ENCODE results near the gene TCEAL8. TPM values are rescaled to one million over a fixed set of nuclear protein-coding genes. Genes with fewer than 3 reads are reported as not detected.
"Not testable (repeated sequence)": the region's sequence is repeated elsewhere in the genome, so short reads cannot be mapped to it uniquely, and the experiment has no call there.

TCEAL8 gene
- total and polyA plus RNA-seq, 7 donors = 6.6 to 15.8 (median 9.5) TPM

DNA sequence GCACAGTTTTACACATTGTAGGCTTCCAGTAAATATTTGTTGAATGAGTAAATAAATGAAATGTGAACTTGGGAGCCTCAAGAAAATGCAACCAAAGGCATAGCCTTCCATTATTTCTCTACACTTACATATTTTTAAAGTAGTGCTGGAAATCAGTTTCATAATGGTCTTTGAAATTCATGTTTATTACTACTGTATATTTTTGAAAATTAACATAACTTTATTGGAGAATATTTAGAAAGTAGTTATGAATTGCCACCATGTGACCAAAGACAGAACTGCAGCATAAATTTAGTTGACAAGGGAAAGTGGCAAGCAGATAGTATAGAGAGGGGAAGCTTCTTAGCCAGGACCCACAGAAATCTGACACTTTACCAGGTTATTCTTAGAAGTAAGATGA, 6.4 kb downstream of the TCEAL8 start:
- intact Hi-C loops (cut with DNase I) = no loop called here
- TF ChIP-seq, protein P1, sequence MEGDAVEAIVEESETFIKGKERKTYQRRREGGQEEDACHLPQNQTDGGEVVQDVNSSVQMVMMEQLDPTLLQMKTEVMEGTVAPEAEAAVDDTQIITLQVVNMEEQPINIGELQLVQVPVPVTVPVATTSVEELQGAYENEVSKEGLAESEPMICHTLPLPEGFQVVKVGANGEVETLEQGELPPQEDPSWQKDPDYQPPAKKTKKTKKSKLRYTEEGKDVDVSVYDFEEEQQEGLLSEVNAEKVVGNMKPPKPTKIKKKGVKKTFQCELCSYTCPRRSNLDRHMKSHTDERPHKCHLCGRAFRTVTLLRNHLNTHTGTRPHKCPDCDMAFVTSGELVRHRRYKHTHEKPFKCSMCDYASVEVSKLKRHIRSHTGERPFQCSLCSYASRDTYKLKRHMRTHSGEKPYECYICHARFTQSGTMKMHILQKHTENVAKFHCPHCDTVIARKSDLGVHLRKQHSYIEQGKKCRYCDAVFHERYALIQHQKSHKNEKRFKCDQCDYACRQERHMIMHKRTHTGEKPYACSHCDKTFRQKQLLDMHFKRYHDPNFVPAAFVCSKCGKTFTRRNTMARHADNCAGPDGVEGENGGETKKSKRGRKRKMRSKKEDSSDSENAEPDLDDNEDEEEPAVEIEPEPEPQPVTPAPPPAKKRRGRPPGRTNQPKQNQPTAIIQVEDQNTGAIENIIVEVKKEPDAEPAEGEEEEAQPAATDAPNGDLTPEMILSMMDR (IDR thresholded peaks at IDR 0.05) = peak; percentile 41

DNA sequence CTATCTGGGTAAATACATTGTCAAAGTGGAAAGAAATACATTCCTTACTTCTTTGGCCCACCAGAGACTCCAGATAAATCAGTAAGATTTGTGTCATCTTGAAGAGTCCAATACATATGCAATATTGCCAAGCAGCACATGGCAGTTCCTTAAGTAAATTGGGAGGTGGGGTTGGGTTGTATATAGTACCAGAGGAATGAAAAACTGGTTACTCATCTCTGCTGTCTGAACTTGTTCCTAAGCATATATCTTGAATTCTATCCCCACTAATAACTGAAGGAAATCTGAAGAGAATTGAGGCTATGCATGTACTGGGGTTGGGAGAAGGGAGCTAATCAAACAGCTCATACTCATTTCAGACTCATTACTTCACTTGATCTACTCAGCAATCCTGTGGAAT, 14.8 kb downstream of the TCEAL8 start:
- Histone ChIP-seq H3K27me3 (ENCODE audit: insufficient read depth in 3 of 3, low read length in 2 of 3) (peaks cover 0 to 4% (median 0%) of the 10 kb centered on the region in 3 donors), H3K4me3 (no peak overlapping the region), H3K9me3 (no peaks in the 10 kb centered on the region), H3K4me1 (no peaks in the 10 kb centered on the region), H3K36me3 (ENCODE audit: insufficient read depth in 1 of 2, low read depth in 1 of 2) (no peaks in the 10 kb centered on the region), H3K27ac (no peak overlapping the region)
- intact Hi-C loops (cut with DNase I) = no loop called here
- TF ChIP-seq, protein P1 (IDR thresholded peaks at IDR 0.05) = no peak
- ATAC-seq = no peak
- DNase-seq = no peak

More for the DNA sequence above, 6.4 kb downstream of the TCEAL8 start:
- no peaks in the 10 kb centered on the region for H3K36me3 ChIP-seq (ENCODE audit: insufficient read depth in 1 of 2, low read depth in 1 of 2)
- no peak for ATAC-seq
- H3K4me3 ChIP-seq = no peak overlapping the region
- H3K9me3 ChIP-seq = no peaks in the 10 kb centered on the region
- no peak overlapping the region for H3K27ac ChIP-seq
- H3K4me1 ChIP-seq = no peaks in the 10 kb centered on the region
- H3K27me3 ChIP-seq (ENCODE audit: insufficient read depth in 3 of 3, low read length in 2 of 3) = no peaks in the 10 kb centered on the region
- DNase-seq = no peak

DNA sequence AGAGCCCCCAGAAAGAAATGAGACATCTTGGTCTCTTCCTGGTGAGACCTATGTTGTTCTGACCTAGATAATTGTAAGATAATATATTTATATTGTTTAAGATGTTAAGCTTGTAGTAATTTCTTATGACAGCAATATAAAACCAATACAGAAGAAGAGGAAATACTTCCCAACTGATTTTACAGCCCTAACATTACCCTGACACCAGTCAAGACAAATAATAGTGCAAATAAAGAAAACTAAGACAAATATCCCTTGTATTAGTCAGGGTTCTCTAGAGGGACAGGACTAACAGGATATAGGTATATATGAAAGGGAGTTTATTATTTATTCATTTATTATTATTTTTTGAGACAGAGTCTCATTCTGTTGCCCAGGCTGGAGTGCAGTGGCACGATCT, 18.7 kb downstream of the TCEAL8 start:
- H3K9me3 ChIP-seq = no peaks in the 10 kb centered on the region
- intact Hi-C loops (cut with DNase I) = no loop called here
- DNase-seq (no peak), ATAC-seq (no peak)
- 50 to 91% (median 88%) methylated on average over 1 of the region's 1 CpG for WGBS, 3 donors
- H3K4me1 ChIP-seq = no peaks in the 10 kb centered on the region
- H3K36me3 ChIP-seq (ENCODE audit: insufficient read depth in 1 of 2, low read depth in 1 of 2) = no peaks in the 10 kb centered on the region
- peaks cover 0 to 9% (median 0%) of the 10 kb centered on the region in 3 donors for H3K27me3 ChIP-seq (ENCODE audit: insufficient read depth in 3 of 3, low read length in 2 of 3)
- no peak overlapping the region for H3K27ac ChIP-seq
- TF ChIP-seq, protein P1 (IDR thresholded peaks at IDR 0.05) = no peak
- H3K4me3 ChIP-seq = no peak overlapping the region

DNA sequence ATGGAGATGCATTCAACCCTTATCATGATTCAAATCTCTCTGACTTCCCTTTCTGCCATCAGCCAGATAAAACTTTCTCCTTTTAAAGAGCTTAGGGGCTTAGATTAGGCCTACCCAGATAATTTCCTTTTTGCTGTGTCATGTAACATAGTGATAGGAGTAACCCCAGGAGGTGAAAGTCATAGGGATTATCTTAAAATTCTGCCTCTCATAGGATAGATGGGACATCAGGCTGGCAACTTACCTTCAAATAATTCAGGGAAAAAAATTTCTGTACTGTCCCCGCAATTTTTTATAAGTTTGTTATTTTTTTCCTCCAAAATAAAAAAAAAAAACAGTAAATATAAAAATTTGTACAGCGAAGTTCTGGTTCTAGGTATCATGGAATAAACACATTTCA, 19.3 kb downstream of the TCEAL8 start:
- ATAC-seq; H3K27ac ChIP-seq; H3K4me1 ChIP-seq; intact Hi-C loops (cut with DNase I); DNase-seq; H3K36me3 ChIP-seq (ENCODE audit: insufficient read depth in 1 of 2, low read depth in 1 of 2); H3K9me3 ChIP-seq; H3K4me3 ChIP-seq: not testable (repeated sequence)
- 48 to 93% (median 64%) methylated on average over 2 of the region's 2 CpGs for WGBS, 3 donors
- H3K27me3 ChIP-seq (ENCODE audit: insufficient read depth in 3 of 3, low read length in 2 of 3) = peaks cover 0 to 13% (median 0%) of the 10 kb centered on the region in 3 donors

DNA sequence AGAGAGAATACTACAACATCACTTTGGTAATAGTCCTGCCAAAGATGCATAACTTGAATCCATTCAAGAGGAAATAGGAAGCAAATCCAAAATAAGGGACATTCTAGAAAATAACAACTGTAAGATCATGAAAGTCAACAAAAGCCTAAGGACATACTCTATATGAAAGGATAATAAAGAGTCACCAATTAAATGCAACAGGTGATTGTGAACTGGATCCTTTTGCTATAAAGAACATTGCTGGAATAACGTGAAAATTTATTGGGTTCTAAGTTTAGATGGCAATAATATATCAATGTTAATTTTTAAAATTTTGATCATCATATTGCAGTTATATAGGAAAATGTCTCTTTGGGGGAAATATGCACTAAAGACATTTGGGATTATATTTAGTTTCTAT, 20.1 kb downstream of the TCEAL8 start:
- WGBS, 3 donors = 57 to 80% (median 77%) methylated on average over 1 of the region's 1 CpG
- H3K9me3 ChIP-seq = no peaks in the 10 kb centered on the region
- intact Hi-C loops (cut with DNase I) = no loop called here
- no peaks in the 10 kb centered on the region for H3K36me3 ChIP-seq (ENCODE audit: insufficient read depth in 1 of 2, low read depth in 1 of 2)
- H3K4me3 ChIP-seq = no peak overlapping the region
- H3K27ac ChIP-seq = no peak overlapping the region
- DNase-seq (no peak), ATAC-seq (no peak)
- peaks cover 0 to 13% (median 0%) of the 10 kb centered on the region in 3 donors for H3K27me3 ChIP-seq (ENCODE audit: insufficient read depth in 3 of 3, low read length in 2 of 3)
- no peaks in the 10 kb centered on the region for H3K4me1 ChIP-seq
- TF ChIP-seq, protein P1 (IDR thresholded peaks at IDR 0.05) = no peak

Measured in psoas muscle (tissue), 8 donors.